ENCODE results near the gene KAT8. TPM values are rescaled to one million over a fixed set of nuclear protein-coding genes. Genes with fewer than 3 reads are reported as not detected.

KAT8 gene
- total RNA-seq, 4 donors from 2014 or later: 62.3 to 100 (median 69.8) TPM

DNA sequence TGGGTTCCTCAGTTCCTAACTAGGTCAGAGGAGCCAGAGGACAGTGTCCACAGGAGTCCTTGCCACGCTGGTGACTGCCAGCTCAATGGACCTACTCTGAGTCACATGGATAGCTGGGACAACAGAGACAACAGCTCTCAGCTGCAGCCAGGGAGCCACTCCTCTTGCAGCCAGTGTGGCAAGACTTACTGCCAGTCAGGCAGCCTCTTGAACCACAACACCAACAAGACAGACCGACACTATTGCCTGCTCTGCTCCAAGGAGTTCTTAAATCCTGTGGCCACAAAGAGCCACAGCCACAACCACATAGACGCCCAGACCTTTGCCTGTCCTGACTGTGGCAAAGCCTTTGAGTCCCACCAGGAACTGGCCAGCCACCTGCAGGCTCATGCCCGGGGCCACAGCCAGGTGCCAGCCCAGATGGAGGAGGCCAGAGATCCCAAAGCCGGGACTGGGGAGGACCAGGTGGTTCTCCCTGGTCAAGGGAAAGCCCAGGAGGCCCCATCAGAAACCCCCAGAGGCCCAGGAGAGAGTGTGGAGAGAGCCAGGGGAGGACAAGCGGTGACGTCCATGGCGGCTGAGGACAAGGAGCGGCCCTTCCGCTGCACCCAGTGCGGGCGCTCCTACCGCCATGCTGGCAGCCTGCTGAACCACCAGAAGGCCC is 36.6 kb upstream of the KAT8 start:
- Histone ChIP-seq H3K4me1 (peaks cover 31% of the 10 kb centered on the region), H3K27ac (no peak overlapping the region), H3K27me3 (no peaks in the 10 kb centered on the region), H3K9me3 (no peaks in the 10 kb centered on the region), H3K4me3 (no peak overlapping the region), H3K36me3 (peaks cover 86% of the 10 kb centered on the region)
- 97% methylated on average over 10 of the region's 13 CpGs for WGBS
- no peak for TF ChIP-seq POLR2AphosphoS5 (IDR thresholded peaks at IDR 0.05)
- TF ChIP-seq, protein P1, sequence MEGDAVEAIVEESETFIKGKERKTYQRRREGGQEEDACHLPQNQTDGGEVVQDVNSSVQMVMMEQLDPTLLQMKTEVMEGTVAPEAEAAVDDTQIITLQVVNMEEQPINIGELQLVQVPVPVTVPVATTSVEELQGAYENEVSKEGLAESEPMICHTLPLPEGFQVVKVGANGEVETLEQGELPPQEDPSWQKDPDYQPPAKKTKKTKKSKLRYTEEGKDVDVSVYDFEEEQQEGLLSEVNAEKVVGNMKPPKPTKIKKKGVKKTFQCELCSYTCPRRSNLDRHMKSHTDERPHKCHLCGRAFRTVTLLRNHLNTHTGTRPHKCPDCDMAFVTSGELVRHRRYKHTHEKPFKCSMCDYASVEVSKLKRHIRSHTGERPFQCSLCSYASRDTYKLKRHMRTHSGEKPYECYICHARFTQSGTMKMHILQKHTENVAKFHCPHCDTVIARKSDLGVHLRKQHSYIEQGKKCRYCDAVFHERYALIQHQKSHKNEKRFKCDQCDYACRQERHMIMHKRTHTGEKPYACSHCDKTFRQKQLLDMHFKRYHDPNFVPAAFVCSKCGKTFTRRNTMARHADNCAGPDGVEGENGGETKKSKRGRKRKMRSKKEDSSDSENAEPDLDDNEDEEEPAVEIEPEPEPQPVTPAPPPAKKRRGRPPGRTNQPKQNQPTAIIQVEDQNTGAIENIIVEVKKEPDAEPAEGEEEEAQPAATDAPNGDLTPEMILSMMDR (IDR thresholded peaks at IDR 0.05): no peak
- TF ChIP-seq EP300 (IDR thresholded peaks at IDR 0.05): no peak
- TF ChIP-seq POLR2A (IDR thresholded peaks at IDR 0.05): no peak
- DNase-seq (ENCODE audit: low spot score in 2 of 2): no peak

DNA sequence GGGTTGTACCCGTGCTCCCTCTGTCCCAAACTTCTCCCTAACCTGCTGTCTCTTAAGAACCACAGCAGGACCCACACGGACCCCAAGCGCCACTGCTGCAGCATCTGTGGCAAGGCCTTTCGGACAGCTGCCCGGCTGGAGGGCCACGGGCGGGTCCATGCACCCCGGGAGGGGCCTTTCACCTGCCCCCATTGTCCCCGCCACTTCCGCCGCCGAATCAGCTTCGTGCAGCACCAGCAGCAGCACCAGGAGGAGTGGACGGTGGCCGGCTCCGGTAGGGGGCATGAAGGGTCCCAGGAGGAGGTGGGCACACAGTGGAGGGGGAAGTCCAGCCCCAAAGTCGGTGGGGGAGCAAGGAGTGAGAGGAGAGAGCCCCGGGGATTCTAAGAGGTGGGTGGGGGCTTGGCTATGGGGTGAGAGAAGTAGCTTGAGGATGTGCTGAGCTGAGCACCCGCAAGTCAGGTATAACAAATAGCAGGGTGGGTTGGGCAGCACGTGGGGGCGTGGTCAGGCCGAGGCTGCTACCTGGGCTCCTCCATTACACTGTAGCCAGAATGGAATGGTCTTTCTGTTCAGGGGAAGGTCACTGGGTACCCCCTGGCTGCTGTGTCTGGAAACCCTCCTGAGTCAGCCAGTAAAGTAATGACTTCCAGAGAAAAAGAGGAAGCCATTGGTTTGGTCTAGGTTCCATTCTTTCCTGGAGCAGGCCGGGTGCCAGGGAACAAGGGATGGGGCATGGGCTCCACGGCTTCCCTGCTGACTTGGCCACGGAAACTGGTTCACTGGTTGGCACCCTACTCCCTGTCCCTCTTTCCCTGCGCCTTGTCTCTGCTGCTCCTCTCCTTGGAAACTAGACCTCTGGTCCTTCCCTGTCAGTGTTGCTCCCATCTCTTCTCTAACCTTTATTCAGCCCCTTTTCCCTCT is 35.8 kb upstream of the KAT8 start:
- TF ChIP-seq POLR2A (IDR thresholded peaks at IDR 0.05) (no peak), EP300 (IDR thresholded peaks at IDR 0.05) (no peak), POLR2AphosphoS5 (IDR thresholded peaks at IDR 0.05) (no peak)
- TF ChIP-seq, protein P1 (IDR thresholded peaks at IDR 0.05): no peak
- Histone ChIP-seq H3K9me3 (no peaks in the 10 kb centered on the region), H3K27me3 (no peaks in the 10 kb centered on the region), H3K4me1 (peaks cover 28% of the 10 kb centered on the region), H3K4me3 (no peak overlapping the region), H3K27ac (no peak overlapping the region), H3K36me3 (peaks cover 81% of the 10 kb centered on the region)
- 83% methylated on average over 25 of the region's 26 CpGs for WGBS
- DNase-seq (ENCODE audit: low spot score in 2 of 2): no peak

DNA sequence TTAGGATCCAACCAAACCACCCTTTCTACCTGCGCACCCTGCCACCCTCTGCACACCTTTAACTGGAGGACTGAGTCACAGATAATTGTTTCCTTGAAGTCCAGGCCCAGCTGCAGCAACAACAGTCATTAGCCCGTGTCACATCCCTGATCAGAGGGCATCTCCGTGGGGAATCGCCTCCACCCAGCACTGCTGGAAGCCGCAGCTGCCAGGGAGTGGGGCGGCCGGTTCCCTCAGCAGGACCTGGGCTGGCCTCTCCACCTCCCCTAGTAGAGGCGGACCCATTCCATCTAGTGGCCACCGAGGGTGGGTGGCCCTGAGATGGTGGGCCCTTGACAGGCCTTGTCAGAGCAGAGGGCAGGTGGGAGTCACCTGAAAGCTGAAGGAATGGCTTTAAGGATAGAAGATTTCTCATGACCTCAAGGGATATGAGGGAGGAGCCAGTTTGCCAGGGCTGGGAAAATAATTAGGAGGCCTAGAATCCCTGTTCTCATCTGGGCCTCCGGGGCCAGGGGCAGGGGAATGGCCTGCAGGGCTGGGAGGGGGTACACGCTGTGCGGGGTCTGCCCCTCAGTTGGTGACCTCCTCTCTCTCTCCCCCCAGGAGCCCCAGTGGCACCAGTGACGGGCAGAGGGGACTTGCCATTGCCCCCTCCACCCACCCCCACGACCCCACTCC is 35.0 kb upstream of the KAT8 start:
- TF ChIP-seq, protein P1 (IDR thresholded peaks at IDR 0.05): no peak
- TF ChIP-seq EP300 (IDR thresholded peaks at IDR 0.05) (no peak), POLR2A (IDR thresholded peaks at IDR 0.05) (no peak), POLR2AphosphoS5 (IDR thresholded peaks at IDR 0.05) (no peak)
- Histone ChIP-seq H3K36me3 (peaks cover 78% of the 10 kb centered on the region), H3K4me3 (no peak overlapping the region)

DNA sequence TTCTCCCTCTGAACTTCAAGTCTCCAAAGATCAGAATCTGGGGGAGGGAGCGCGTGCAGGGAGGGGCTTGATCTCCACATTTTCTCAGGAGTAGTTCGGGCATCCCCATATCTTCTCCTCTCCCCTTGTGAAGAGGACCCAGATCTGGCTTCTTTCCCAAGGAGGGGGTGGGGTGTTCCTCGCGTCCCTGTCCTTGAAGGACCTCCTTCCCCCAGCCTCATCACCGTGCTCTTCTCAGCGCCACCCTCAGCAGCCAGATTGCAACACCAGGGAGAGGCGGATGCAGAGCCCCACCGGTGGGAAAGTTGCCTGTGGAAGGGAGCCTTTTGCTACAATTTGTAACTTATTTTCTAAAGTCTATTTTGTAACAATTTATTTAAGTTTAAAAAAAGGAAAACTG is 34.4 kb upstream of the KAT8 start:
- H3K27ac ChIP-seq: no peak overlapping the region
- H3K36me3 ChIP-seq: peaks cover 72% of the 10 kb centered on the region
- peaks cover 28% of the 10 kb centered on the region for H3K4me1 ChIP-seq
- no peaks in the 10 kb centered on the region for H3K9me3 ChIP-seq
- DNase-seq (ENCODE audit: low spot score in 2 of 2): no peak
- 71% methylated on average over 9 of the region's 9 CpGs for WGBS
- TF ChIP-seq EP300 (IDR thresholded peaks at IDR 0.05) (no peak), POLR2AphosphoS5 (IDR thresholded peaks at IDR 0.05) (no peak), POLR2A (IDR thresholded peaks at IDR 0.05) (no peak)
- TF ChIP-seq, protein P1 (IDR thresholded peaks at IDR 0.05): no peak
- H3K4me3 ChIP-seq: no peak overlapping the region
- H3K27me3 ChIP-seq: no peaks in the 10 kb centered on the region

More for the DNA sequence above, 35.0 kb upstream of the KAT8 start:
- Histone ChIP-seq H3K27me3 (no peaks in the 10 kb centered on the region), H3K27ac (no peak overlapping the region), H3K4me1 (peaks cover 28% of the 10 kb centered on the region), H3K9me3 (no peaks in the 10 kb centered on the region)
- WGBS: 73% methylated on average over 11 of the region's 14 CpGs
- no peak for DNase-seq (ENCODE audit: low spot score in 2 of 2)

Measured in suprapubic skin (tissue), 4 donors.